GM08714 (cell line): ENCODE data around the gene PHACTR2.
A peak's percentile ranks its signal among the peaks of the same experiment; 100 is the strongest.
"Not testable (repeated sequence)": the region's sequence is repeated elsewhere in the genome, so short reads cannot be mapped to it uniquely, and the experiment has no call there.

ENCODE experiments used
- H3K4me3 ChIP-seq: fragments of 200-500 bp; sonication (Bioruptor generic); 2 replicates; pipeline ENCODE4 v1.5.1; 2014; ENCODE audit warnings: mild to moderate bottlenecking, low read length, inconsistent platforms
- ZNF274 ChIP-seq: IDR thresholded peaks from 2 replicates; pipeline ENCODE4 v1.6.1; 2012; ENCODE audit warnings: mild to moderate bottlenecking, low read depth, low read length

PHACTR2 gene

DNA sequence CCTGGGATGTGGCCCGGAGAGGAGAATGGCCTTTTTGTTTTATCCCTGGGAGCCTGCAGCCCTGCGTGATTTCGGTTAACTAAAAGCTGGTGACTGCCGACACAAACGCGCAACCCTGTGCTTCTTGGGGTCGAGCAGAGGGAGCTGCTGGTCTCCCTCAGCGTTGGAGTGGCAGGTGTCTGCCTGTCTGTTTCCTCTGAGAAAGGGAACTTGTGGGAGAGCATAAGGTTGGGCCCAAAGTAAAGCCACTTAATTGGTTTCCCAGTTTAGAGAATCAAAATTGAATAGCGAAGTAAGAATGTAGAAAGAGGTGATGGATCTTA, 165.9 kb downstream of the PHACTR2 start:
- peak overlapping the region; percentile 90 for H3K4me3 ChIP-seq
- no peak for TF ChIP-seq ZNF274

DNA sequence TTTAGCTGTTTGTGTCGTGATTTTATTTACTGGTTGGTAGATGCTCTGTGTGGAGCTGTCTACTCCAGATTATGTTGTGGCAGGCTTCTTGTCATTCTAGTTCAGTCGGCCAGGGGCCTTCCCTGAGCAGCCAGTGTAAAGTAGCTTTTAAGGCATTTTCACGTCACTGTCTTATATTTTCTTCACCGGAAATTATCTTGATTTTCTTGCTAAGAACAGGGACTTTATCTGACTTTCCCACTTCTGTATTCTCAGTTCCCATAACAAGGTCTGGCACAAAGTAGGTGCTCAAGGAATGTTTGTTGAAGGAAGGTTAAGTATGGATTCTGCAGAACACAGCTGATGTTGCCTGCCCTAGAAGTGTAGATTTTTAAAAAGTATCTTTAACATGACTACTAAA, 166.2 kb downstream of the PHACTR2 start:
- peak overlapping the region; percentile 90 for H3K4me3 ChIP-seq
- no peak for TF ChIP-seq ZNF274

DNA sequence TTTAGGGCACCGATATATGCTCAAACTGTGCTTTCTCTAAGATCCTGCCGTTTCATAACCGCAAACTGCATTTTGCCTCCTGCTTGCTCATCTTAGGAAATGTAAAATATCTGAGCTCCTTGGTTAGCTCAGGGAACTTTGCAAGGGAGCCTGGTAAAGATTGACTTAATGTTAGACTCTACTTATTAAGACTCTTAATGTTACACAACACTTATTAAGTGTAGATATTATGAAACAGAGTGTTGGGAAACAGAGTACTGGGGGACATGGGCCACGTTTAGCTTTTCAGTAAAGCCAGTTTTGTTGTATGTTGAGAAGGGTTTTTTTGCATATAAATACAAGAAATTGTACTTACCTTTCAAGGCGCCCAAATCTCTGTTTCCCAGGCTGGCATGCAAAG, 167.3 kb downstream of the PHACTR2 start:
- TF ChIP-seq ZNF274: no peak
- no peak overlapping the region for H3K4me3 ChIP-seq

DNA sequence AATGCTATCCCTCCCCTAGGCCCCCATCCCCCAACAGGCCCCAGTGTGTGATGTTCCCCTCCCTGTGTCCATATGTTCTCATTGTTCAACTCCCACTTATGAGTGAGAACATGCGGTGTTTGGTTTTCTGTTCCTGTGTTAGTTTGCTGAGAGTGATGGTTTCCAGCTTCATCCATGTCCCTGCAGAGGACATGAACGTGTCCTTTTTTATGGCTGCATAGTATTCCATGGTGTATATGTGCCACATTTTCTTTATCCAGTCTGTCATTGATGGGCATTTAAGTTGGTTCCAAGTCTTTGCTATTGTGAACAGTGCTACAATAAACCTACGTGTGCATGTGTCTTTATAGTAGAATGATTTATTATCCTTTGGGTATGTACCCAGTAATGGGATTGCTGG, 173.9 kb downstream of the PHACTR2 start:
- not testable (repeated sequence) for H3K4me3 ChIP-seq

DNA sequence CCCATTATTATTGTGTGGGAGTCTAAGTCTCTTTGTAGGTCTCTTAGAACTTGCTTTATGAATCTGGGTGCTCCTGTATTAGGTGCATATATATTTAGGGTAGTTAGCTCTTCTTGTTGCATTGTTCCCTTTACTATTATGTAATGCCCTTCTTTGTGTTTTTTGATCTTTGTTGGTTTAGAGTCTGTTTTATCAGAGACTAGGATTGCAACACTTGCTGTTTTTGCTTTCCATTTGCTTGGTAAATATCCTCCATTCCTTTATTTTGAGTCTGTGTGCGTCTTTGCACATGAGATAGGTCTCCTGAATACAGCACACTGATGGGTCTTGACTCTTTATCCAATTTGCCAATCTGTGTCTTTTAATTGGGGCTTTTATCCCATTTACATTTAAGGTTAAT, 177.3 kb downstream of the PHACTR2 start:
- not testable (repeated sequence) for H3K4me3 ChIP-seq

DNA sequence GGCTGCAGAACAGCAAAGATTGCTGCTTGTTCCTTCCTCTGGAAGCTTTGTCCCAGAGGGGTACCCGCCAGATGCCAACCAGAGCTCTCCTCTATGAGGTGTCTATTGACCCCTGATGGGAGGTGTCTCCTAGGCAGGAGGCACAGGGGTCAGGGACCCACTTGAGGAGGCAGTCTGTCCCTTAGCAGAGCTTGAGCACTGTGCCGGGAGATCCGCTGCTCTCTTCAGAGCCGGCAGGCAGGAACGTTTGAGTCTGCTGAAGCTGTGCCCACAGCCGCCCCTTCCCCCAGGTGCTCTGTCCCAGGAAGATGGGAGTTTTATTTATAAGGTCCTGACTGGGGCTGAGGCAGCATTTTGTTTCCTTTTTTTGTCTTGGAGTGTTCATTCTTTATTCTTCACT, 179.0 kb downstream of the PHACTR2 start:
- not testable (repeated sequence) for H3K4me3 ChIP-seq

DNA sequence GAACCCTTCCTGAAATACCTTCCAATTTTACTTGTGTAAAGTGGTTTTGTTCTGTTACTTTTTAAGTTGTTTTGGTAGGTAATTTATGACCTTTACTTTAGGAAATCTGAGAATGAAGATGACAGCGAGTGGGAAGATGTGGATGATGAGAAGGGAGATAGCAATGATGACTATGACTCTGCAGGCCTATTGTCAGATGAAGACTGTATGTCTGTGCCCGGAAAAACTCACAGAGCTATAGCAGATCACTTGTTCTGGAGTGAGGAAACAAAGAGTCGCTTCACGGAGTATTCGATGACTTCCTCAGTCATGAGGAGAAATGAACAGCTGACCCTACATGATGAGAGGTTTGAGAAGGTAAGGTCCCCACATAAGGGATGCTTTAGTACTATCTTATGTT, 179.9 kb downstream of the PHACTR2 start:
- no peak for TF ChIP-seq ZNF274
- no peak overlapping the region for H3K4me3 ChIP-seq

DNA sequence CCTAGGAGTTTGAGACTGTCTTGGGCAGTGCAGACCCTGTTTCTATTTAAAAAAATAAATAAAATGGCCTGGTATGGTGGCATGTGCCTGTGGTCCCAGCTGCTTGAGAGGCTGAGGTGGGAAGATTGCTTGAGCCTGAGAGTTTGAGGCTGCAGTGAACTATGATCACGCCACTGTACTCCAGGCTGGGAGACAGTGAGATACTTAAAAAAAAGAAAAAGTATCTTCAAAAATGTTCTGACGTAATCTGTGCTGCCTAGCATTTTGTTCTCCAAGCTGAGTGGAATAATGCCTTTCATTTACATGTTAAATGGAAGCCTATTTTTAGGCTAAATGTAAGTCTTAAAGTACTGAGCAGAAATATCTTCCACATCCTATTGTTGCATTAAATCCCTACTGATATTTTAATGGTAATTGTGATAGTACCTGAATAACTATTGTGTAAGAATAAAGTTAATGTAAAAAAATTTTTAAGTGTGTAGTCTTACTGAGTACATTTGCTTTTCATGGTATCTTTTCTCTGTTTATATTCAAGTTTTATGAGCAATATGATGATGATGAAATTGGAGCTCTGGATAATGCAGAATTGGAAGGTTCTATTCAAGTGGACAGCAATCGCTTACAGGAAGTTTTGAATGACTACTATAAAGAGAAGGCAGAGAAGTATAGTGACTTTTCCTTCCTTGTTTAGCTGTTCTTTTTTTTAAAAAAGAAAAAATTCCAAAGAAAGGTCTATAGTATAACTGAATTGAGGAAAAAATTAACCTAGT, 182.3 kb downstream of the PHACTR2 start:
- TF ChIP-seq ZNF274: no peak

DNA sequence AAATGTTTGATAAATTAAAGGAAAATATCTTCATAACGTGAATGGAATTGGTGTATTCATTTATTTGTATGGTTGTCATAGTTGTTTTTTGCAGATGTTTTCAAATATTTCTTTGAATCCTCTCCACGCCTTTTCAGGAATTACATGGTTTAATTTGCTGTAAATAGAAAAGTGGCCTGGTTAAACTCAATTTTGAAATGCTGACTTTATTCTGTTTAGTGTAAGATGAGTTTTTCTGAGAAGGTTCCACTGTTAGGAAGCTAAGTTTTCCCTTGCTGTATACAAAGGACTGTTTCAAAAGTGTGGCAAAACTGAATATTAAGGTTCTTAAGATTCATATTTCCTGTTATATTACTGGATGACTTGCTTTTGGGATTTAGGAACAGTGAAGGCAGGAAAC, 186.0 kb downstream of the PHACTR2 start:
- no peak for TF ChIP-seq ZNF274

More for the DNA sequence above, 182.3 kb downstream of the PHACTR2 start:
- H3K4me3 ChIP-seq: no peak overlapping the region

DNA sequence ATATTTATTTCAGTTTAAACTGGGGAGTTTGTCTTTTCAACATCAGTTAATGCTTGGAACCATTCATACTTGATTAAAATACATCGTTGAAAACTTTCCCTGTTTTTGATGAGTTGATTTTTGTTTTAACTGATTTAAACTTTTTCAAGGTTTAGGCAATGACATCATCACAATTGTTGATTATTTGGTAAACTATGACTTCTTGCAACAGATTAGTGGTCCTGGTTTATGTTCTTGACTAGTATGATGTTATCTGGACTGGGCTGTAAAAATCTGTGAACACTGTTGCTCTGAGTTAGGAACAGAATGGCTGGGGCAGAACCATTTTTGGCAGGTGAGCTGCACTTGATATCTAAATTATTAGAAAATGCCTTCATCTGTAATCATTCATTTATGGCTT, 186.5 kb downstream of the PHACTR2 start, which contains the start of gene ZC2HC1B:
Gene ZC2HC1B (plus strand): TSS at position 241 of the 400 bp plus-strand sequence. CDS start 66 bp downstream, at position 307.
- no peak for TF ChIP-seq ZNF274
- H3K4me3 ChIP-seq: no peak within 1 kb of the TSS

More for the DNA sequence above, 186.0 kb downstream of the PHACTR2 start:
- no peak overlapping the region for H3K4me3 ChIP-seq

DNA sequence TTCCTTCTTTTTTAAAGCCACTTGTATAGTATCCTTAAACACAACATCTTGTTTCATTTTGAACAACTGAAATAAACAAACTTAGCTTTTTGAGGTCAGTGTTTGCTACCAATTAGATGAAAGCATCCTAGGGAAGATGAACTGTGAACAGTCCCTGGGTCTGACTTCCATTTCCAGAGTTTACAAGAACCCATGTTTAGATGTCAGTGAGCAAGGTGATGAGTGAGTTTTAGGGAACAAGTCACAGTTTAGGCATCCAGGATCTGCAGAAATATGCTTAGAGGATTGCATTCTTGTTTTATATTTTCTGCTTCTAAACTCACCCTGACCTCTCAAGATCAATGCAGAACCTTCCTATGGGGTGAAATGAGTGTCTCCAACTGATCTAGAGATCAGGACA, 189.5 kb downstream of the PHACTR2 start:
- TF ChIP-seq ZNF274: no peak
- no peak overlapping the region for H3K4me3 ChIP-seq

DNA sequence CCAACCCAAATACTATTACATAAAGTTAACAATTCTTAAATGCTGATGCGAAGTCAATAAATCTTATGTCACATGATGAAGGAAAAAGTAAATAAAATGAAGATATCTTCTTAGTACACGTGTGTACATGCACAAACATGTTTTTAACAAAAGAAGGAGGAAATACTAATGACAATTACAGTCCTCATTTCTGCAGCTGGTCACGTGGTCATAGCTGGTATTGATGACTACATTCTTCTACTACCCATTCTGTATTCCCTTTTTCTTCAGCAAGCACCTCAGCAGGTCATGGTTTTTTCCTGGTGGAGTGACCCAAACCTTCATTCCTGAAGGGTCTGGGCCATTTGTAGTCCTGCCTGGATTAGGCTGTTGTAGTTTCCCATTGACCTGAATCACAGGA, 191.0 kb downstream of the PHACTR2 start:
- not testable (repeated sequence) for H3K4me3 ChIP-seq

DNA sequence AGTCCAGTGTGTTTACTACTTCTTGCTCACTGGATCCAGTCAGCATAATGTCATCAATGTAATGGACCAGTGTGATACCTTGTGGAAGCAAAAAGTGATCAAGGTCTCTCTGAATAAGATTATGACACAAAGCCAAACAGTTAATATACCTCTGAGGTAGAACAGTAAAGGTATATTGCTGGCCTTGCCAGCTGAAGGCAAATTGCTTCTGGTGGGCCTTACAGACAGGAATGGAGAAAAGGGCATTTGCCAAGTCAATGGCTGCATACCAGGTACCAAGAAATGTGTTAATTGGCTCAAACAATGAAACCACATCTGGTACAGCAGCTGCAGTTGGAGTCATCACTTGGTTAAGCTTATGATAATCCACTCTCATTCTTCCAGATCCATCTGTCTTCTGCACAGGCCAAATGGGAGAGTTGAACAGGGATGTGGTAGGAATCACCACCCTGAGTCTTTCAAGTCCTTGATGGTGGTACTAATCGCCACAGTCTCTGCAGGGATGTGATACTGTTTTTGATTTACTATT, 193.5 kb downstream of the PHACTR2 start:
- not testable (repeated sequence) for H3K4me3 ChIP-seq

DNA sequence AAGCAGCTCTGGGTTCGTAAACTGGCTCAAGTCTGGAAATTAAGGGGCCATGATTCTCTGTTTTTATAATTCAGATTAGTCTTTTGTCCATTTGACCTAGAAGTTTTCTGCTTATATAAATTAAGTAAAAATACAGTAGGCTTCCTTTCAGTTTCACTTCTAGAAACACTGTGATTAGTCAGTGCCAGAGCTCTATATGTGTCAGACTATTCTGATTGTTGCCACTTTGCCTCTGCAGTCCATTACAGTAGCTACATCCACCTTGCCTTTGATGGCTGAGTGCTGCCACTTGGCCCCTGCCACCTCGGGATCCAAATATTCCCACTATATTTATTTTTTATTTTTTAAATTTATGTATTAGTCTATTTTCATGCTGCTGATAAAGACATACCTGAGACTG, 194.4 kb downstream of the PHACTR2 start:
- no peak overlapping the region for H3K4me3 ChIP-seq
- TF ChIP-seq ZNF274: no peak

DNA sequence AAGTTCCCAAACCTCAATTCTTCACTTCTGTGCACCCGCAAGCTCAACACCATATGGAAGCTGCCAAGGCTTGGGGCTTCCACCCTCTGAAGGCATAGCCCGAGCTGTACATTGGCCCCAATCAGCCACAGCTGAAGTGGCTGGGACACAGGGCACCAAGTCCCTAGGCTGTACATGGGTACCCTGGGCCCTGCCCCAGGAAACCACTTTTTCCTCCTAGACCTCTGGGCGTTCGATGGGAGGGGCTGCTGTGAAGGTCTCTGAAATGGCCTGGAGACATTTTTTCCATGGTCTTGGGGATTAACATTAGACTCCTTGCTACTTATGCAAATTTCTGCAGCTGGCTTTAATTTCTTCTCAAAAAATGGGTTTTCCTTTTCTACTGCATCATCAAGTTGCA, 195.8 kb downstream of the PHACTR2 start:
- not testable (repeated sequence) for H3K4me3 ChIP-seq

DNA sequence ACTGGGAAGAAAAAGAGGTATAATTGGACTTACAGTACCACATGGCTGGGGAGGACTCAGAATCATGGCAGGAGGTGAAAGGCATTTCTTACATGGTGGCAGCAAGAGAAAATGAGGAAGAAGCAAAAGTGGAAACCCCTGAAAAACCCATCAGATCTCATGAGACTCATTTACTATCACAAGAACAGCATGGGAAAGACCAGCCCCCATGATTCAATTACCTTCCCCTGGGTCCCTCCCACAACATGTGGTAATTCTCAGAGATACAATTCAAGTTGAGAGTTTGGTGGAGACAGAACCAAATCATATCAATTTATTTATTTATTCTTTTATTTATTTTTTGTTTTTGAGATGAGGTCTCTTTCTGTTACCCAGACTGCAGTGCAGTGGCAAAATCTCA, 196.7 kb downstream of the PHACTR2 start:
- not testable (repeated sequence) for H3K4me3 ChIP-seq
